CD4-positive, alpha-beta T cell treated with Interleukin-15 for 4 hours (primary cell): ENCODE measurements around the gene STMN1.

Experiments
- DNase-seq: peaks from one replicate; pipeline ENCODE4 v3.0.0-alpha.2; 2020; ENCODE audit warnings: low spot score

STMN1 gene

GRCh38 chr1:25871086-25871703, 35.0 kb downstream of the STMN1 start:
- DNase-seq, result no peak

GRCh38 chr1:25870614-25871013, 35.6 kb downstream of the STMN1 start:
- DNase-seq, result no peak

DNA sequence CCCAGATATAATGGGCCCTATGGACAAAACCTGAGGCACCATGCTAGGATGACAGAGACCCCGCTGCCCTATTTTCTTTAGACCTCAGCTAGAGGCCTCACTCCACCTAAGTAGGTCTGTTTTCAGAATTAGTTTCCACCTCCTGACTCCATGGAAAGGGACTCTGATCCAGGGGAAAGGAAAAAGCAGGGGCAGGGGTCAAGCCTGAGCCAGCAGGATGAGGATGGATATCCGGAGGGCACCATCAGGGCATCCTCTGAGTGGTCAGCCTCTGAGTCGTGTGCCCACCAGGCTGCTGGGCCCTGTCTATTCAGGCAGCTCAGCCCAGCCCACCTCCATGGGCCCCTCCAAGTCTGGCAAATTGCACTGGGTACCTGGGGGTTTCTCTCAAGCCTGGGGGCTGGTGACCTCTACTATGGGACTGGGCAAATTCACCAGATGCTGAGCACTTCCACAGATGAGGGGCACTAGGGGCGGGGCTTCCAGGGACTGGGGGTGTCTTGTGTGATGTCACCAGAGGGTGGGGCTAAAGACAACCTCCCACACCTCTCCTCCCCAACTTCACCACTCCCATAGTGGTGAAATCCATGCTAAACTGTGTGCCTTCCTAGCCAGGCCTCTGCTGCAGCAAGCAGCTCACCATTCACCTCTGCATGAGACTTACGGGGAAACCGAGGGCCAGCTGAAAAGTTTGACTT, 36.2 kb downstream of the STMN1 start:
- no peak for DNase-seq

GRCh38 chr1:25867210-25867991, 38.8 kb downstream of the STMN1 start:
- no peak for DNase-seq

GRCh38 chr1:25866288-25866687, 39.9 kb downstream of the STMN1 start:
- DNase-seq, result no peak

- DNase-seq, result no peak
Observed at GRCh38 chr1:25864434-25864833, 41.8 kb downstream of the STMN1 start.

DNA sequence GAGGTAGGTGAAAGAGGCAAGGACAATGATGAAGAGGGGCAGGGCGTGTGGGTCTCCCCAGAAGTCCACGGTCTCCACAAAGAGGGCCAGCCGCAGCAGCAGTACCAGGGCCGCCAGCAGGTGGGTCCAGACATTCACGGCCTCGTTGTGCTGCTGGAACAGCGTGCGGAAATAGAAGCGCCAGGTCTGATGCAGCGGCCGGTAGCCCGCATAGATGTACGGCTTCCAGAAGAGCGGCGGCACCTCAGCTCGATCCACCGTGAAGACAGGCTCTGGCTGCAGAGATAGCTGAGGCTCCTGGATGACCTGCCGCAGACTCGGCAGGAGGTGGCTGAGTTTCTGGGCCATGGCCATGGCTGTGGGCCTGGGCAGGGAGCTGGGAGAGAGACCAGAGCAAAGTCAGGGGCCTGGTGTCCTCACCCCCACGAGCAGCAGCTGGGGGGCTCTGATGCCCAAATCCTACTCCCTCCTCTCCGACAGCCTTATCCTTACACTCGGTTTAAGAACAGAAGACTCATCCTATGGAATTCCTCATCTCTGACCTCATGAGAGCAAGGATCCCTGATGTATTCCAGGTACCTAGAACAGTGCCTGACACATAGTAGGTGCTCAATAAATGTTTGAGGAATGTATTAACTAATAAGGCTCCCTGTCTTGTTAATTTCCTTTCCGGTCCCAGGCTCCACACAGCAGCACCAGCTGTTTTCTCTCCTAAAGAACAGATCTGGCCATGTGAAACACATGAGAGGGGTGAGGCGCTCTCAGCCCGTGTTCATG, 42.5 kb downstream of the STMN1 start:
- no peak for DNase-seq

- DNase-seq, result no peak
Observed at GRCh38 chr1:25862785-25863485, 43.3 kb downstream of the STMN1 start.

GRCh38 chr1:25861316-25862286, 44.6 kb downstream of the STMN1 start:
- DNase-seq, result no peak

GRCh38 chr1:25858906-25859789, 47.1 kb downstream of the STMN1 start, which contains the start of gene AUNIP:
Gene AUNIP, minus strand, starts transcription at chr1:25859457. Its CDS starts 100 bp downstream, at chr1:25859357.
- peak; percentile 86 for DNase-seq

DNA sequence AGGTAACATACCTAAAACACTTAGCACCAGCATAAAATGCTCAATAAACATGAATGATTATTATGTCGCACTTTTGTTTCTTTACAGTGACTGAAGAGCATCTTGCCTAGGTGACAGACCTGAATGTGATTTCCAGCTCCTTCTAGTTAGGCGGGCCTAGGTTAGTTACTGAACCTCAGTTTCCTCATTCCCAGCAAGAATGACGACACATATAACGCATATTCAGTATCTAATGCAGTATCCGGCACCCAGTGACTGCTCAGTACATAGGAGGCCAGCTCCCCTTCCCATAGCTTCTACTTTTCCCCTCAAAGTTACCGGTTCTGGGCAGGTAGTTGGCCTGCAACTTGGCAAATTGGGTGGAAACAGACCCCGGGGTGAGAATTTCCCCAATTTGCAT, 47.7 kb downstream of the STMN1 start:
- no peak for DNase-seq

GRCh38 chr1:25856856-25857255, 49.4 kb downstream of the STMN1 start:
- no peak for DNase-seq

DNA sequence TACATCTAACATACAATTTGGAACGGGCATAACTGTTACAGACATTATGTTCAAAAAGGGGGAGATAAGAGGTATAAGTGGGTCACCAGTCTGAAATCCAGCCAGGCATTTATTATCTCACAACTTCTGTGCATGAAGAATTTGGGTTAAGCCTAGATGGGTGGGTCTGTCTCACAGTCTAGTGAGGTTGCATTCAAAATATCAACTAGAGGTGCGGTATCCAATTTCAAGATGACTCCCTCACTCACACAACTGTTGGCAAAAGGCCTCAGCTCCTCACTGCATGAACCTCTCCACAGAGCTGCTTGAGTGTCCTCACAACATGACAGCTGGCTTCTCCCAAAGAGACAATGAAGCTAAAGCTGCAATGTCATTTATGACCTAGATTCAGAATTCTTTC, 51.7 kb downstream of the STMN1 start:
- DNase-seq, result no peak
